Spleen (tissue), 7 donors: Measurements from ENCODE around the gene MLKL.

Source experiments
- CTCF ChIP-seq, 11 experiments: fragments of 200-600 bp in 7 of 11; fragments of 450-650 bp in 4 of 11; sonication (generic) in 4 of 11; IDR thresholded peaks in 8 of 11; conservative IDR thresholded peaks in 3 of 11; 1 replicate in 7 of 11; 2 replicates in 4 of 11; pipeline versions ENCODE4 v1.4.0 to v1.8.0; 2016 to 2021; ENCODE audit warnings: antibody characterized with exemption in 11 of 11, inconsistent platforms in 4 of 11, mild to moderate bottlenecking in 1 of 11
- POLR2A ChIP-seq, 3 donors: fragments of 450-650 bp; IDR thresholded peaks; one replicate each; pipeline ENCODE4 v1.5.1; 2017; ENCODE audit warnings: antibody characterized with exemption in 3 of 3, mild to moderate bottlenecking in 1 of 3
- donor health status: DM: no; HTN: no; CAD: no; lungs with moderate emphysema.
- donor health status: DM: no; HTN: no; CAD: no.
- donor health status: DM: no; HTN: no; CAD: no.

DNA sequence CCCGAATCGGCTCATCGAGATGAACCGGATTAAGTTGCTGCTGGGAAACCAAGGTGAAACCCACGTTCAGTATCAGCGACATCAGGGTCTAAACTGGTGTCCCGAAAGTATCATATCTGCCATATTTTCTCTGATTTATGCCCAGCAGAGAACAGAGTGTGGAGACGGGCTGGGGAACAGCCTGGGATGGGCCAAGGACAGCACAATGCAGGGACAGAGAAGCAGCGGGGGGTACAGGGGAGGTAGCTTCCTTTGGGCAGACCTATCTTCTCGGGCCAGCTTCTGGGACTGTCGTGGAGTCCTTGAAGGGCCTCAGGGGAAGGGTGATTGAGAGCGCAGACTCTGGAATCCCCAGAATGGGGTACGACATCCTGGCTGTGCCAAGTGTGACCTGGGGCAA, 17.5 kb upstream of the MLKL start:
- TF ChIP-seq CTCF (IDR thresholded peaks at IDR 0.05 in 8 of 11, conservative IDR thresholded peaks at IDR 0.05 in 3 of 11): no peak
- no peak for TF ChIP-seq POLR2A (IDR thresholded peaks at IDR 0.05)
